Neuronal stem cell (in vitro differentiated cells): ENCODE measurements around the gene LUZP4.

Experiments
- DNase-seq: peaks from one replicate; pipeline ENCODE4 v3.0.0-alpha.2; 2013; ENCODE audit warnings: low spot score
- H2AFZ ChIP-seq: one replicate; pipeline ENCODE4 v1.6.1; 2013; ENCODE audit warnings: mild to moderate bottlenecking, low read length, inconsistent platforms
- H2AK5ac ChIP-seq: 2 replicates; pipeline ENCODE4 v1.6.1; 2013; ENCODE audit warnings: low read depth, mild to moderate bottlenecking, inconsistent platforms, low read length, moderate library complexity, mixed read lengths
- H2BK120ac ChIP-seq: 2 replicates; pipeline ENCODE4 v1.6.1; 2013; ENCODE audit warnings: low read depth, mild to moderate bottlenecking, inconsistent platforms, low read length, moderate library complexity, mixed read lengths
- H2BK12ac ChIP-seq: one replicate; pipeline ENCODE4 v1.6.1; 2013; ENCODE audit warnings: low read length, inconsistent platforms
- H2BK15ac ChIP-seq: 2 replicates; pipeline ENCODE4 v1.6.1; 2013; ENCODE audit warnings: mild to moderate bottlenecking, low read length, inconsistent platforms, mixed read lengths
- H2BK5ac ChIP-seq: one replicate; pipeline ENCODE4 v1.6.1; 2013; ENCODE audit warnings: inconsistent platforms, mild to moderate bottlenecking, low read length, moderate library complexity
- H3K14ac ChIP-seq: one replicate; pipeline ENCODE4 v1.6.1; 2013; ENCODE audit warnings: low read length, inconsistent platforms
- H3K18ac ChIP-seq: 2 replicates; pipeline ENCODE4 v1.6.1; 2013; ENCODE audit warnings: low read length, inconsistent platforms
- H3K23ac ChIP-seq: 2 replicates; pipeline ENCODE4 v1.6.1; 2013; ENCODE audit warnings: low read depth, mild to moderate bottlenecking, mixed read lengths, low read length, inconsistent platforms; ENCODE audit not compliant: poor library complexity
- H3K27ac ChIP-seq: replicated peaks from 3 replicates; pipeline ENCODE4 v1.5.1; 2013; ENCODE audit warnings: low read length, inconsistent platforms
- H3K27me3 ChIP-seq, 3 experiments: 2 replicates each; pipeline ENCODE4 v1.6.1; 2013; ENCODE audit warnings: low read length in 3 of 3, mild to moderate bottlenecking in 2 of 3, inconsistent platforms in 1 of 3, low read depth in 1 of 3, mixed read lengths in 1 of 3, moderate library complexity in 1 of 3; ENCODE audit not compliant: control insufficient read depth in 3 of 3, insufficient read depth in 3 of 3
- H3K36me3 ChIP-seq, 2 donors: replicated peaks in 1 of 2; 2 replicates each; pipeline ENCODE4 v1.6.1; 2013; ENCODE audit warnings: low read length in 2 of 2; ENCODE audit not compliant: control insufficient read depth in 2 of 2, insufficient read depth in 2 of 2
- H3K4ac ChIP-seq: 2 replicates; pipeline ENCODE4 v1.6.1; 2013; ENCODE audit warnings: inconsistent platforms, mild to moderate bottlenecking, low read length, moderate library complexity
- H3K4me1 ChIP-seq, 2 donors: 1 replicate in 1 of 2; 2 replicates in 1 of 2; pipeline ENCODE4 v1.6.1; 2013; ENCODE audit warnings: low read length in 2 of 2, low read depth in 1 of 2; ENCODE audit not compliant: control insufficient read depth in 2 of 2, insufficient read depth in 1 of 2
- H3K4me2 ChIP-seq: one replicate; pipeline ENCODE4 v1.6.1; 2013; ENCODE audit warnings: mild to moderate bottlenecking, low read length, inconsistent platforms; ENCODE audit not compliant: insufficient read depth, poor library complexity, severe bottlenecking
- H3K4me3 ChIP-seq, 2 donors: 2 replicates each; pipeline ENCODE4 v1.5.1; 2013; ENCODE audit warnings: low read length in 2 of 2, mild to moderate bottlenecking in 2 of 2, inconsistent platforms in 1 of 2, moderate library complexity in 1 of 2
- H3K79me1 ChIP-seq: one replicate; pipeline ENCODE4 v1.6.1; 2013; ENCODE audit warnings: low read depth, mild to moderate bottlenecking, inconsistent platforms, low read length, moderate library complexity
- H3K9ac ChIP-seq: one replicate; pipeline ENCODE4 v1.6.1; 2013; ENCODE audit warnings: mild to moderate bottlenecking, low read depth, low read length, inconsistent platforms; ENCODE audit not compliant: poor library complexity
- H3K9me3 ChIP-seq, 2 donors: replicated peaks in 1 of 2; 2 replicates each; pipeline versions ENCODE3 to v1.6.1; 2013; ENCODE audit warnings: low read length in 2 of 2, mild to moderate bottlenecking in 2 of 2, inconsistent platforms in 1 of 2, low read depth in 1 of 2, mixed read lengths in 1 of 2, moderate library complexity in 1 of 2; ENCODE audit not compliant: control insufficient read depth in 2 of 2, insufficient read depth in 1 of 2
- H4K8ac ChIP-seq: one replicate; pipeline ENCODE4 v1.6.1; 2013; ENCODE audit warnings: low read depth, mild to moderate bottlenecking, inconsistent platforms, low read length, moderate library complexity
- H4K91ac ChIP-seq: one replicate; pipeline ENCODE4 v1.6.1; 2013; ENCODE audit warnings: low read length, low read depth, mild to moderate bottlenecking, inconsistent platforms; ENCODE audit not compliant: poor library complexity
- WGBS, 2 donors: extraction: QIAGEN DNeasy Blood & Tissue Kit; methylation state at CpG; one replicate each; pipeline ENCODE4 v1.1.7; 2013; ENCODE audit warnings: missing lambda C conversion rate in 2 of 2, mixed read lengths in 1 of 2; ENCODE audit not compliant: insufficient read length in 2 of 2, insufficient replicate concordance in 1 of 2; ENCODE audit errors: extremely low coverage in 2 of 2; 5-methylcytosine and 5-hydroxymethylcytosine counted together

Gene LUZP4

GRCh38 chrX:115266300-115266699 lies 23.2 kb upstream of the LUZP4 start:
- WGBS, 2 donors: no CpG with 5 or more reads among the region's 2 CpGs
- Histone ChIP-seq H3K27ac (no peak overlapping the region), H3K36me3 (no peaks in the 10 kb centered on the region), H4K8ac (no peak overlapping the region), H3K9ac (no peak overlapping the region), H3K4me2 (no peak overlapping the region), H3K18ac (no peak overlapping the region), H3K4me1 (no peaks in the 10 kb centered on the region), H2BK15ac (no peak overlapping the region), H3K27me3 (peaks cover 0 to 11% (median 0%) of the 10 kb centered on the region in 3 experiments), H2AFZ (no peak overlapping the region), H3K23ac (no peak overlapping the region), H2BK120ac (no peak overlapping the region), H3K9me3 (no peaks in the 10 kb centered on the region), H2AK5ac (no peak overlapping the region), H3K4ac (no peak overlapping the region), H3K14ac (no peak overlapping the region), H3K4me3 (no peak overlapping the region), H4K91ac (no peak overlapping the region), H2BK5ac (no peak overlapping the region), H3K79me1 (no peaks in the 10 kb centered on the region), H2BK12ac (no peak overlapping the region)
- DNase-seq: no peak

- no peaks in the 10 kb centered on the region for H3K36me3 ChIP-seq
- WGBS, 2 donors: no CpG with 5 or more reads among the region's 3 CpGs
- no peak overlapping the region for H2BK120ac ChIP-seq
- no peak overlapping the region for H2AK5ac ChIP-seq
- H3K23ac ChIP-seq: no peak overlapping the region
- no peak for DNase-seq
- H3K14ac ChIP-seq: no peak overlapping the region
- H3K18ac ChIP-seq: no peak overlapping the region
- no peaks in the 10 kb centered on the region for H3K79me1 ChIP-seq
- no peak overlapping the region for H2BK5ac ChIP-seq
- H3K4me2 ChIP-seq: no peak overlapping the region
- no peak overlapping the region for H3K4ac ChIP-seq
- H3K4me3 ChIP-seq: no peak overlapping the region
- no peaks in the 10 kb centered on the region for H3K9me3 ChIP-seq
- H3K9ac ChIP-seq: no peak overlapping the region
- H2BK15ac ChIP-seq: no peak overlapping the region
- H4K91ac ChIP-seq: no peak overlapping the region
- no peak overlapping the region for H2AFZ ChIP-seq
- no peak overlapping the region for H2BK12ac ChIP-seq
- no peaks in the 10 kb centered on the region for H3K4me1 ChIP-seq
- peaks cover 0 to 14% (median 0%) of the 10 kb centered on the region in 3 experiments for H3K27me3 ChIP-seq
- H4K8ac ChIP-seq: no peak overlapping the region
- no peak overlapping the region for H3K27ac ChIP-seq
Observed at GRCh38 chrX:115268421-115268820, 21.1 kb upstream of the LUZP4 start.

GRCh38 chrX:115269051-115269683 lies 20.3 kb upstream of the LUZP4 start:
- Histone ChIP-seq H3K27ac (no peak overlapping the region), H3K27me3 (peaks cover 0 to 14% (median 0%) of the 10 kb centered on the region in 3 experiments), H3K14ac (no peak overlapping the region), H4K8ac (no peak overlapping the region), H3K9me3 (no peaks in the 10 kb centered on the region), H2BK15ac (no peak overlapping the region), H3K4ac (no peak overlapping the region), H2AK5ac (no peak overlapping the region), H2BK5ac (no peak overlapping the region), H3K4me1 (no peaks in the 10 kb centered on the region), H2AFZ (no peak overlapping the region), H3K23ac (no peak overlapping the region), H3K18ac (no peak overlapping the region), H3K4me3 (no peak overlapping the region), H2BK12ac (no peak overlapping the region), H3K4me2 (no peak overlapping the region), H3K36me3 (no peaks in the 10 kb centered on the region), H3K79me1 (no peaks in the 10 kb centered on the region), H2BK120ac (no peak overlapping the region), H4K91ac (no peak overlapping the region), H3K9ac (no peak overlapping the region)
- DNase-seq: no peak
- WGBS, 2 donors: no CpG with 5 or more reads among the region's 1 CpG

GRCh38 chrX:115284877-115285276 lies 4.6 kb upstream of the LUZP4 start:
- H3K4me1 ChIP-seq: peaks cover 0 to 2% of the 10 kb centered on the region in 2 donors
- no peak overlapping the region for H4K8ac ChIP-seq
- H3K14ac ChIP-seq: no peak overlapping the region
- DNase-seq: no peak
- no peaks in the 10 kb centered on the region for H3K36me3 ChIP-seq
- no peak overlapping the region for H3K23ac ChIP-seq
- H3K27me3 ChIP-seq: peaks cover 0 to 7% (median 0%) of the 10 kb centered on the region in 3 experiments
- no peak overlapping the region for H2BK12ac ChIP-seq
- H2AK5ac ChIP-seq: no peak overlapping the region
- no peak overlapping the region for H2BK5ac ChIP-seq
- H4K91ac ChIP-seq: no peak overlapping the region
- no peak overlapping the region for H3K4ac ChIP-seq
- no peaks in the 10 kb centered on the region for H3K9me3 ChIP-seq
- H3K4me3 ChIP-seq: no peak overlapping the region
- H2BK15ac ChIP-seq: no peak overlapping the region
- no peak overlapping the region for H3K4me2 ChIP-seq
- H3K79me1 ChIP-seq: no peaks in the 10 kb centered on the region
- H2AFZ ChIP-seq: no peak overlapping the region
- no peak overlapping the region for H3K27ac ChIP-seq
- no CpG with 5 or more reads among the region's 4 CpGs for whole genome bisulfite sequencing, 2 donors
- H3K9ac ChIP-seq: no peak overlapping the region
- no peak overlapping the region for H2BK120ac ChIP-seq
- no peak overlapping the region for H3K18ac ChIP-seq
